ENCODE data around the gene CCDC102A.

CCDC102A gene

DNA sequence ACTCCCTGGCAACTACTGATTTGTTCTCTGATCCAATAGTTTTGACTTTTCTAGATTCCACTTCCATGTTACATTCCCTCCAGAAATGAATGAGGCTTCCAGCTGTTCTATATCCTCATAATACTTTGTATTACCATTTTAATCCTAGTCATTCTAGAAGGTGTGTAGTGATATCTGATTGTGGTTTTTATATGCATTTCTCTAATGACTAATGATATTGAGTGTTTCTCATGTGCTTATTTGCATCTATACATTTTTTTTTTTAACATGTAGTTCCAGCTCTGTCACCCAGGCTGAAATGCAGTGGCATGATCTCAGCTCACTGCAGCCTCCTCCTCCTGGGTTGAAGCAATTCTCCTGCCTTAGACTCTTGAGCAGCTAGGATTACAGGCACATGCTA is 13.4 kb upstream of the CCDC102A start:
- TF ChIP-seq, protein P1, sequence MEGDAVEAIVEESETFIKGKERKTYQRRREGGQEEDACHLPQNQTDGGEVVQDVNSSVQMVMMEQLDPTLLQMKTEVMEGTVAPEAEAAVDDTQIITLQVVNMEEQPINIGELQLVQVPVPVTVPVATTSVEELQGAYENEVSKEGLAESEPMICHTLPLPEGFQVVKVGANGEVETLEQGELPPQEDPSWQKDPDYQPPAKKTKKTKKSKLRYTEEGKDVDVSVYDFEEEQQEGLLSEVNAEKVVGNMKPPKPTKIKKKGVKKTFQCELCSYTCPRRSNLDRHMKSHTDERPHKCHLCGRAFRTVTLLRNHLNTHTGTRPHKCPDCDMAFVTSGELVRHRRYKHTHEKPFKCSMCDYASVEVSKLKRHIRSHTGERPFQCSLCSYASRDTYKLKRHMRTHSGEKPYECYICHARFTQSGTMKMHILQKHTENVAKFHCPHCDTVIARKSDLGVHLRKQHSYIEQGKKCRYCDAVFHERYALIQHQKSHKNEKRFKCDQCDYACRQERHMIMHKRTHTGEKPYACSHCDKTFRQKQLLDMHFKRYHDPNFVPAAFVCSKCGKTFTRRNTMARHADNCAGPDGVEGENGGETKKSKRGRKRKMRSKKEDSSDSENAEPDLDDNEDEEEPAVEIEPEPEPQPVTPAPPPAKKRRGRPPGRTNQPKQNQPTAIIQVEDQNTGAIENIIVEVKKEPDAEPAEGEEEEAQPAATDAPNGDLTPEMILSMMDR (IDR thresholded peaks at IDR 0.05), result no peak

- TF ChIP-seq, protein P1 (IDR thresholded peaks at IDR 0.05), result no peak
Observed at GRCh38 chr16:57548408-57548807, 12.0 kb upstream of the CCDC102A start.

GRCh38 chr16:57544124-57544653 is 7.8 kb upstream of the CCDC102A start:
- TF ChIP-seq, protein P1 (IDR thresholded peaks at IDR 0.05), result no peak

DNA sequence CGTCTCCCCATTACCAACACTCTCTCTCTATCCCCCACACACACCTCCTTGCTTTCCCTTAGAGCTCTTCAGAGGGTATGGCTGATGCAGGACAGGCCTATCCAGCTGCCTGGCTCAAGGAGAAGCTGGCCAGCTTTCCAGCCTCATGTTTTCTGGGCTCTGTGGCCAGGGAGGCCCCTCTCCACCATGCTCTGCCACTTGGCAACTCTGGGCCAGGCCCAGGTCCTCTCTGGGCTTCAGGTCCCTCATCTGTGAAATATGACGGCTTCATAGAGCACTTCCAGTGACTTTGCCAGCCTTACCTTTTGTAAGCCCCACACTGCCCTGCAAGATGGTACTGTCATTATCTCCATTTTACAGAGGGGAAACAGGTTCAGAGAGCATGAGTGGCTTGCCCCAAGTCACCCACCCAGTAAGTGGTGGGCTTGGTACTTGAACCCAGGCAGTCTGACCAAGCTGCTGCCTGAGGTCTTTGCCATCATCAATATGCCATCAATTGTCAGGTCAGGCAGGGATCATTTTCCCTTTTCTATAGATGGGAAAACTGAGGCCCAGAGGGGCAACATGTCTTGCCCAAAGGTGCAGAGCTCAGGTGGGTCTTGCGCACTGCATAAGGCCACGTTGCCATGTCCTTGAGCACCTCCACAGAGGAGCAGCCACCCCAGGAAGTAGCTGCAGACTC is 5.5 kb upstream of the CCDC102A start:
- TF ChIP-seq, protein P1 (IDR thresholded peaks at IDR 0.05), result no peak

DNA sequence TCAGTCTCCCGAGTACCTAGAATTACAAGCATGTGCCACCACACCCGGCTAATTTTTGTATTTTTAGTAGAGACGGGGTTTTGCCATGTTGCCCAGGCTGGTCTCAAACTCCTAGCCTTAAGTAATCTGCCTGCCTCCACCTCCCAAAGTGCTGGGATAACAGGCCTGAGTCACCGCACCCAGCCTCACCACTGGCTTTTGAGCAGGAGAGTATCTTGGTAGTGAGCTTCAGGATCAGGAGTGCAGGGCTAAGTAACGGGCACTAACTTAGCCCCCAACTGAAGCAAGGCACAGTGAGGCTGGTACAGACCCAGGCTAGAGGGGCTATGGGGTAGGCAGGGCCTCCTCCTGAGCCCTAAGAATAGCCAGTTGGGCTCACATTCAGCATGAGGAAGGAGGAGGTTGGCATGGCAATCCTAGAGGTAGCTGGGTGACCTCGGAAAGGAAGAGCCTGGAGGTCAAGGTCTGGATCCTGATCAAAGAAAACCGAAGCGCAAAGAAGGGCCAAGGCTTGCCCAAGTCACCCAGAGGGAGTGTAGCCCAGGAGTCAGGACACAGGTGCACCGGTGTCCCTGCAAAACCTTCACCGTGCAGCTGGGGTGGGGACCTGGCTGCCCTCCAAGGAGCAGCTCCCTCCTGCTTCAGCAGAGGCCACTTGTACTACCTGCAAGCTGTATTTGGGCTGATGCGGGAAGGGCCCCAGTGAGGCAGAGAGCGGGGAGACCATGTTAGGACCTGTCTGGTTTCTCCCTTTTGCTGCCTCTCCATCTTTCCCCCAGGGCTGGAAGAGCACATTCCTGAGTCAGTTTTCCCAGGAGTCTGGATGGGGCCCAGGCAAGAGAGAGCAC is 4.8 kb upstream of the CCDC102A start:
- TF ChIP-seq, protein P1 (IDR thresholded peaks at IDR 0.05), result no peak

DNA sequence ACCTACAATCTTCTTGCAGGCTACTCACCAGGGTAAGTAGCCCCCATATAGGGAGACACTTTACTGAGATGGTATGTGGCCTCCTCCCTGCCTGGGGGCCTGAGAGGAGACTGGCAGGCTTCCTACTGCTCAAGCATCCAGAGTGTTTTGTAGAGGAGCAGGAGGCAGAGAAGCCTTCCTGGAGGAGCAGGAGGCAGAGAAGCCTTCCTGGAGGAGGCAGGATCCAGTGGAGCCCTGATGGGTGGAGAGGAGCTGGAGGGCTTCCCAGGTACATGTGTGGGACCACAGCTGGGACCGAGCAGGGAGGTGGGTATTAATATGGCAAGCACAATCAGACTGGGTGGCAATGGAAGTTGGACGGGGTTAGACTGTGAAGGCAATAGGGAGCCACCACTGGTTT is 4.0 kb upstream of the CCDC102A start:
- TF ChIP-seq, protein P1 (IDR thresholded peaks at IDR 0.05), result no peak

DNA sequence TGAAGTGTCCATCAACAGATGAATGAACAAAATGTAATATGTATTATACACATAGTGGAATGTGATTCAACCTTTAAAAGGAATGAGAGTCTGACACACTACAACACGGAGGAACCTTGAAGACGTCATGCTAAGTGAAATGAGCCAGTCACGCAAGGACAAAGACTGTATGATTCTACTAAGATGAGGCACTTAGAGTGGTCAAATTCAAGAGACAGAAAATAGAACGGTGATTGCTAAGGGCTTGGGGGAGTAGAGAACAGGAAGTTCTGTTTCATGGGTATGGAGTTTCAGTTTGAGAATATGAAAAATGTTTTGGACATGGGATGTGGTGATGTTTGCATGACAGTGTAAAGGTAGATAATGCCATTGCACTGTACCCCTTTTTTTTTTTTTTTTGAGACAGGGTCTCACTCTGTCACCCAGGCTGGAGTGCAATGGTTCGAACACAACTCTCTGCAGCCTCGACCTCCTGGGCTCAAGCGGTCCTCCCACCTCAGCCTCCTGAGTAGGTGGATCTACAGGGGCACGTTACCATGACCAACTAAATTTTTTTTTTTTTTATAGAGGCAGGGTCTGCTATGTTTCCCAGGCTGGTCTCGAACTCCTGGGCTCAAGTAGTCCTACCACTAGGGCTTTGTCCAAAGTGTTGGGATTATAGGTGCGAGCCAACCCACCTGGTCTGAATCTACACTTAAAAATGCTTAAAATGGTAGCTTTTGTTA is 2.9 kb upstream of the CCDC102A start:
- TF ChIP-seq, protein P1 (IDR thresholded peaks at IDR 0.05), result no peak

Data from LNCAP (cell line).